ENCODE results near the gene VWA5B1.

The VWA5B1 gene

GRCh38 chr1:20291645-20292084 is 990 bp downstream of the VWA5B1 start:
- in situ Hi-C loops (cut with HindIII; ENCODE audit: low sequenced_read_pairs) = no loop called here
- DNase-seq (ENCODE audit: low read depth) = no peak
- H3K4me3 ChIP-seq (ENCODE audit: low read depth, low read length) = no peak overlapping the region

GRCh38 chr1:20298626-20299025 is 8.0 kb downstream of the VWA5B1 start:
- in situ Hi-C loops (cut with HindIII; ENCODE audit: low sequenced_read_pairs) = no loop called here
- DNase-seq (ENCODE audit: low read depth) = no peak
- no peak overlapping the region for H3K4me3 ChIP-seq (ENCODE audit: low read depth, low read length)
- TF ChIP-seq, protein P1, sequence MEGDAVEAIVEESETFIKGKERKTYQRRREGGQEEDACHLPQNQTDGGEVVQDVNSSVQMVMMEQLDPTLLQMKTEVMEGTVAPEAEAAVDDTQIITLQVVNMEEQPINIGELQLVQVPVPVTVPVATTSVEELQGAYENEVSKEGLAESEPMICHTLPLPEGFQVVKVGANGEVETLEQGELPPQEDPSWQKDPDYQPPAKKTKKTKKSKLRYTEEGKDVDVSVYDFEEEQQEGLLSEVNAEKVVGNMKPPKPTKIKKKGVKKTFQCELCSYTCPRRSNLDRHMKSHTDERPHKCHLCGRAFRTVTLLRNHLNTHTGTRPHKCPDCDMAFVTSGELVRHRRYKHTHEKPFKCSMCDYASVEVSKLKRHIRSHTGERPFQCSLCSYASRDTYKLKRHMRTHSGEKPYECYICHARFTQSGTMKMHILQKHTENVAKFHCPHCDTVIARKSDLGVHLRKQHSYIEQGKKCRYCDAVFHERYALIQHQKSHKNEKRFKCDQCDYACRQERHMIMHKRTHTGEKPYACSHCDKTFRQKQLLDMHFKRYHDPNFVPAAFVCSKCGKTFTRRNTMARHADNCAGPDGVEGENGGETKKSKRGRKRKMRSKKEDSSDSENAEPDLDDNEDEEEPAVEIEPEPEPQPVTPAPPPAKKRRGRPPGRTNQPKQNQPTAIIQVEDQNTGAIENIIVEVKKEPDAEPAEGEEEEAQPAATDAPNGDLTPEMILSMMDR (IDR thresholded peaks at IDR 0.05; ENCODE audit: low read depth, low read length, missing control alignments) = no peak

More at GRCh38 chr1:20291645-20292084, 990 bp downstream of the VWA5B1 start:
- TF ChIP-seq, protein P1 (IDR thresholded peaks at IDR 0.05; ENCODE audit: low read depth, low read length, missing control alignments) = no peak

GRCh38 chr1:20301463-20302107 is 10.9 kb downstream of the VWA5B1 start:
- no peak for DNase-seq (ENCODE audit: low read depth)
- in situ Hi-C loops (cut with HindIII; ENCODE audit: low sequenced_read_pairs) = no loop called here
- TF ChIP-seq, protein P1 (IDR thresholded peaks at IDR 0.05; ENCODE audit: low read depth, low read length, missing control alignments) = no peak
- H3K4me3 ChIP-seq (ENCODE audit: low read depth, low read length) = no peak overlapping the region

DNA sequence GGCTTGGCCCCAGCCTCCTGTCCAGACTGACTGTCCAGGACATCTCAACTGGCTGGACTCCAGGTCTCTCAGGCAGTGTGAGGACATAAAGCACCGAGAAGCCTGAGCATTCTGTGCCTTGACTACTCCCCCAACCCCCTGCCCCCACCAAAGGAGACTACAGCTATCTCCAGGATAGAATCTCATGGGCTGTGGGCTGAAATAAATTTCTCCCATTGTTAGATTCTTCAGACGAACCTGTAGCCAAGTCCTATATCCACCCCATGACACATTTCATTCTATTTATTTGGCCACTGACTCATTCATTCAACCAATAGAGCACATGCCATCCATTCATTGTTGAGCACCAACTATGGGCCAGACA is 11.4 kb downstream of the VWA5B1 start:
- no peak overlapping the region for H3K4me3 ChIP-seq (ENCODE audit: low read depth, low read length)
- DNase-seq (ENCODE audit: low read depth) = no peak
- in situ Hi-C loops (cut with HindIII; ENCODE audit: low sequenced_read_pairs) = no loop called here
- TF ChIP-seq, protein P1 (IDR thresholded peaks at IDR 0.05; ENCODE audit: low read depth, low read length, missing control alignments) = no peak

- in situ Hi-C loops (cut with HindIII; ENCODE audit: low sequenced_read_pairs) = no loop called here
- no peak overlapping the region for H3K4me3 ChIP-seq (ENCODE audit: low read depth, low read length)
- TF ChIP-seq, protein P1 (IDR thresholded peaks at IDR 0.05; ENCODE audit: low read depth, low read length, missing control alignments) = no peak
- no peak for DNase-seq (ENCODE audit: low read depth)
Measured at GRCh38 chr1:20307026-20307425, 16.4 kb downstream of the VWA5B1 start.

GRCh38 chr1:20308569-20308968 is 17.9 kb downstream of the VWA5B1 start:
- TF ChIP-seq, protein P1 (IDR thresholded peaks at IDR 0.05; ENCODE audit: low read depth, low read length, missing control alignments) = no peak
- no peak for DNase-seq (ENCODE audit: low read depth)
- in situ Hi-C loops (cut with HindIII; ENCODE audit: low sequenced_read_pairs) = no loop called here
- no peak overlapping the region for H3K4me3 ChIP-seq (ENCODE audit: low read depth, low read length)

Data from astrocyte of the cerebellum (primary cell).